T-helper 1 cell treated with Interleukin-12 subunit alpha and Interleukin-12 subunit beta and Interleukin-4 antibody, amounts not matched to agents 30 μg/mL and 1 μg/mL, for 36 hours (primary cell): ENCODE data around the gene WNK1.
"Not testable (repeated sequence)": the region's sequence is repeated elsewhere in the genome, so short reads cannot be mapped to it uniquely, and the experiment has no call there.

ENCODE experiments used
- H3K27ac Mint-ChIP-seq: one replicate; pipeline ENCODE4 v1.8.0; 2021; ENCODE audit warnings: mild to moderate bottlenecking, mixed read lengths
- H3K27me3 Mint-ChIP-seq: one replicate; pipeline ENCODE4 v1.8.0; 2021; ENCODE audit warnings: low read depth, mixed read lengths
- H3K36me3 Mint-ChIP-seq: one replicate; pipeline ENCODE4 v1.8.0; 2021; ENCODE audit warnings: low read depth, mixed read lengths
- H3K4me1 Mint-ChIP-seq: one replicate; pipeline ENCODE4 v1.8.0; 2021; ENCODE audit warnings: low read depth, mixed read lengths
- H3K4me3 Mint-ChIP-seq: one replicate; pipeline ENCODE4 v1.8.0; 2021; ENCODE audit warnings: mild to moderate bottlenecking, moderate library complexity, mixed read lengths
- H3K9me3 Mint-ChIP-seq: one replicate; pipeline ENCODE4 v1.8.0; 2021; ENCODE audit warnings: mixed read lengths

Gene WNK1

DNA sequence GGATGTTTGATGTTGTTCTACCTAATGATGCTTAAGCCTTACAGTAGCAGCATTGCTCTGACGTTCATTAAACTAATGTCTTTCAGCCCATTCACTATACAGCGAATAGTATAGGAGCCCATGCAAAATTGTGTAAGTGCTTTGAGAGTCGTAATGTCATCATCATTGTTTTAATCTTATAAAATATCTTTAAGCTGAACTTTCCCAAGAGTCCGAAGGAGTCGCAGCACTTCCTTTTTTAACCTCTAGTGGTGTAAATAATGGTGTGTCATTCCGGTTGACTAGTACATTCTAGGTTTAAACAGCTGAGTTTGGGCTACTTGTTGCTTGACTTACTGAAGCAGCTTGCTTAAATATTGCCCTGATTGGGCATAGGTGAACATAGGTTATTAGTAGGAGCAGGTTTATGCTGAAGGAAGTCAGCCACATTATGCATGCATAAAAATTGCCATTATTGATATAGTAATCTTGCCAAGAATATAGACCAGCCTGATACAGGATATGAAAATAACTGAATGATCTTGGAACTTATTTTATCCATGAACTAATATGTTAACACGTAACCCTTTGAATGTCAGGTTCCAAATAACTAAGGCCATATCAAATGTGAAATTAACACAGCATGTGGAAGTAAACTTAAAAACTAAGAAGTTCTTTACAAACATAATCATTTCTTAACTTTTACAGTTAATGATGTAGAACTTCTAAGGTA is 2.6 kb downstream of the WNK1 start:
- Mint-ChIP-seq H3K36me3 (peaks cover 15% of the 10 kb centered on the region), H3K9me3 (no peaks in the 10 kb centered on the region), H3K4me1 (peaks cover 29% of the 10 kb centered on the region), H3K27me3 (no peaks in the 10 kb centered on the region), H3K27ac (peak overlapping the region; percentile 91), H3K4me3 (peak overlapping the region; percentile 94)

DNA sequence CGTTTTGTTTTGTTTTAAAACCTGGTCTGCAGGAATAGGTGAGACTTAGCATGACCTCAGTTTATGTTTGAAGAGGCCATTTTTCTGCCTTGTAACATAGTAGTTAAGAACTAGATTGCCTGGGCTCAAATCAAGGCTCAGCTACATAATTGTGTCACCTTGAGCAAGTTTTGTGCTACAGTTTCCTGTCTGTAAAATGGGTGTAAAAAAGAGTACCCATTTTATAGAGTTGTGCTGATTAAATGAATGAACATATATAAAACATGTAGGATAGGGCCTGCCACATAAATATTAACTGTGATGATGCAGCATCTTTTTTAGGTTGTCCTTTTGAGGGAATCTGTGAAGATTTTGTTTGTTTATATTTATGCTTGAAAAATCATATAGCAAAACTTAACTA is 7.2 kb downstream of the WNK1 start:
- Mint-ChIP-seq H3K9me3 (no peaks in the 10 kb centered on the region), H3K4me1 (peaks cover 37% of the 10 kb centered on the region), H3K27me3 (no peaks in the 10 kb centered on the region), H3K27ac (no peak overlapping the region), H3K36me3 (peaks cover 17% of the 10 kb centered on the region), H3K4me3 (no peak overlapping the region)

DNA sequence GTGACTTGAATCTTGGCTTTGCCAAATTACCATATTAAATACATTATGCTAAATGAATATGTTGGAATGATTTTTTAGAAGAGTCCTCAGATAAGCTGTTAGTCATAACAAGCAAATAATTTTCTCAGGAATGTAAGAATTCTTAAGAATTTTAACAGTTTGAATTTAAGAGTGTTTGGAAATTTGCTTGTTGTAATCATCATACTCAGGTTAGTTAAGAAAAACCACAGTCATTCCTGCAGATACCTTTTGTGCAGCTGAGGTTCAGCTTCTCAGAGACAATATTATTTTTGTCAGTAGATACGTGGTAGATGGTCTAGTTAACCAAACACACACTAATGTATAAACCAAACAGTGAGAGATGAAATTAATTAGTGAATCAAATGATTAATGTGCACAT is 8.9 kb downstream of the WNK1 start:
- Mint-ChIP-seq H3K9me3 (no peaks in the 10 kb centered on the region), H3K4me3 (no peak overlapping the region), H3K4me1 (peaks cover 30% of the 10 kb centered on the region), H3K27me3 (no peaks in the 10 kb centered on the region), H3K36me3 (peaks cover 13% of the 10 kb centered on the region), H3K27ac (no peak overlapping the region)

DNA sequence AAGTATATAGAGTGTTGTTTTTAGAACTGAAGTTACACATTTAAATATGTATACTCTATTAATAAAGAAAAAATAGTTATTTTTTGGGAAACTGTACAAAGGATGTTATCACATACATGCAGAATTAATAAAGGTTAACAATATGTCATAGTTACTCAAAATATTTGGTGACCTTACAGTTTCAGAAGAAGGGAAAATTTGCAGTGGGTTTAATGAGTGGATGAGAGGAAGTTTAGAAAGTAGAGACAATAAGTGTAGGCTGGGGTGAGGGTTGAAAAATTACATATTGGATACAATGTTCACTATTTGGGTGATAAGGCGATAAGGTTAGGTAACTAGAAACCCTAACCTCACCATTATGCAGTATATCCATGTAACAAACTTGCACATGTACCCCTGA is 13.5 kb downstream of the WNK1 start:
- no peaks in the 10 kb centered on the region for H3K27me3 Mint-ChIP-seq
- H3K4me1 Mint-ChIP-seq, result peaks cover 23% of the 10 kb centered on the region
- no peak overlapping the region for H3K4me3 Mint-ChIP-seq

DNA sequence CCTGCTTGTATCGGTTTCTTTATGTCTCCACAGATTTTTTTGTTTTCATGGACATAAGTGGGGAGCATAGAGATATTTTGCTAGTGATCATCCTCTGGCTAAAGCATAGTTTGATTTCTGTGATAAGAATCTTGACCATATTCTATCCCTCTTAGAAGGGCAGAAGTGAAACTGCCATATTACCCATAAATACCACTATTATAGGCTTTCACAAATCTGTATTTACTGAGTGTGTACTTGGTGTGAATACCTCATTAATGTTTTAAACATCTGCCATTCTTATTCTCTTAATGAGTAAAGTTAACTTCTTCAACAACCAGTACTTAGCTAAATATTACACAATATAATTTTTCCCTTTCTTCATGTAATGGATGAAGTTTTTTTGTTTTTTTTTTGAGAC is 16.1 kb downstream of the WNK1 start:
- Mint-ChIP-seq H3K27ac (no peak overlapping the region), H3K9me3 (no peaks in the 10 kb centered on the region), H3K27me3 (no peaks in the 10 kb centered on the region), H3K36me3 (peaks cover 7% of the 10 kb centered on the region), H3K4me1 (peaks cover 29% of the 10 kb centered on the region), H3K4me3 (no peak overlapping the region)

More for the DNA sequence above, 13.5 kb downstream of the WNK1 start:
- peaks cover 12% of the 10 kb centered on the region for H3K36me3 Mint-ChIP-seq
- H3K27ac Mint-ChIP-seq, result no peak overlapping the region
- no peaks in the 10 kb centered on the region for H3K9me3 Mint-ChIP-seq

DNA sequence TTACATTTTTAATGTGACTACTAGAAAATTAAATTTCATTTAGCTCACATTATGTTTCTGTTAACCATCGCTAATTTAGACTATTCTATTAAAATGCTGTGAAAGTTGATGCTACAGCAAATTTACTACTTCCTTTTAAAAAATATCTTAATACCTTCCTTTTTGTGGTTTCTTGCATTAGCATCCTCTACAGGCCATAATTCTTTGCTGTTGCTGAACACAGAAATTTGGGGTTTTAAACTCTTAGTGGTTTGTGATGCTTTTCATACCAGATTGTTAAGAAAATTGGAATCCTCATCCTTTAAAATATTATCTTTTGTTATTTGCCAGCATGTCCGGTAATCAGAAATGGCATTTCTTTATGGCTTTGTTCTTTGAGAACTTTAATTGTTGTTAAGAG is 18.1 kb downstream of the WNK1 start:
- Mint-ChIP-seq H3K9me3 (no peaks in the 10 kb centered on the region), H3K27me3 (no peaks in the 10 kb centered on the region), H3K36me3 (peaks cover 8% of the 10 kb centered on the region), H3K4me1 (peaks cover 32% of the 10 kb centered on the region), H3K4me3 (no peak overlapping the region), H3K27ac (no peak overlapping the region)

DNA sequence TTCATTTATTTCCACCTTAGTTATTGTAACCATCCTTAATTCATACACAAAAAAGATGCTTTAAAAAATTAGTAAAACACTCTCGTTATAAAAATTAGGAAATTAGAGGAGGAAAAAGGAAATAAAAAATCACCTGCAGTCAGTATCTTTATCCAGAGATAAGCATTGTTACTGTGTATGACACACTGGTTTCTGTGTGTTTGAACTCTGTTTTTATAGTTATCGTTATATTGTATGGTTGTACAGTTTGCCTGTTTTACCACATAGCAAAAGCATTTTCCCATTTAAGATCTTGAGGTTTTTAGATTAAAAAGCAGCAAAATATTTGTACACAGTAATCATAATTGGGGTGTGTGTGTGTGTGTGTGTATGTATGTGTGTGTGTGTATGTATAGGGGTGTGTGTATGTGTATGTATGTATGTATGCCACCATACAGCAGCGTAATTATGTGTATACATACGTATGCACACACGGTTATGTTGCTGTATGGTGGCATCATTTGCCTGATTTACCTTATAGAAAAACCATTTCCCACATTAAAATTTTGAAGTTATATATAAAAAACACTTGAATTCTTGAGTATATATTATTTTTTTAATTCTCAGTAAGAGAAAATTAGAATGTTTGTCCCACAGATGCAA is 19.8 kb downstream of the WNK1 start:
- no peaks in the 10 kb centered on the region for H3K27me3 Mint-ChIP-seq
- no peak overlapping the region for H3K4me3 Mint-ChIP-seq
- H3K9me3 Mint-ChIP-seq, result no peaks in the 10 kb centered on the region
- H3K27ac Mint-ChIP-seq, result no peak overlapping the region
- H3K4me1 Mint-ChIP-seq, result peaks cover 35% of the 10 kb centered on the region
- peaks cover 8% of the 10 kb centered on the region for H3K36me3 Mint-ChIP-seq

DNA sequence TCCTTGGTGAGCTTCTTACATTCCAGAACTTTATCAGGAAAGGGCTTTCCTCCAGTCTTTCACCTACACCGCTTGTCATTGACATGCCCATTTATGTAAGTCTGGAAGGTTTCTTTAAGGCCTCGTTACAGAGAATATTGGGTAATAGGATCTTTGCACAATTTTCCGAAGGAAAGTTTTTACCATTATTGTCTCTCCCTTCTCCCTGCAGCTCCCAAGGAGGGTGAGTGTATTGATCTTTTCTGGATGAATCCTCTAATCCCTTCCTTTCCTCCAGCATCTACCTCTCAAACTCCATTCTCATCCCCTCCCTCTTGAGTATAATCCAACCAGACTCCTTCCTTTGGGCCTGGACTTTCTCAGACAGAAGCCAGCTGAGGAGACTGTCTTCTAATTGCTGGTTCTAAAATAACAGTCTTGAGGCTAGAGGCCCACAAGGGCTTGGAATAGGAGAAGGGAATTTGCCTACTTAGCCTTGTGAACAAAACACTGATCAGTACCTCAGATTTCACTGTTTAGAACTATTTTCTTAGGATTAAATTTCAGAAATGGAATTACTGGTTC is 21.8 kb downstream of the WNK1 start:
- H3K27me3 Mint-ChIP-seq, result no peaks in the 10 kb centered on the region
- no peak overlapping the region for H3K4me3 Mint-ChIP-seq
- H3K27ac Mint-ChIP-seq, result no peak overlapping the region
- H3K9me3 Mint-ChIP-seq, result no peaks in the 10 kb centered on the region
- H3K36me3 Mint-ChIP-seq, result peaks cover 8% of the 10 kb centered on the region
- H3K4me1 Mint-ChIP-seq, result peaks cover 41% of the 10 kb centered on the region

DNA sequence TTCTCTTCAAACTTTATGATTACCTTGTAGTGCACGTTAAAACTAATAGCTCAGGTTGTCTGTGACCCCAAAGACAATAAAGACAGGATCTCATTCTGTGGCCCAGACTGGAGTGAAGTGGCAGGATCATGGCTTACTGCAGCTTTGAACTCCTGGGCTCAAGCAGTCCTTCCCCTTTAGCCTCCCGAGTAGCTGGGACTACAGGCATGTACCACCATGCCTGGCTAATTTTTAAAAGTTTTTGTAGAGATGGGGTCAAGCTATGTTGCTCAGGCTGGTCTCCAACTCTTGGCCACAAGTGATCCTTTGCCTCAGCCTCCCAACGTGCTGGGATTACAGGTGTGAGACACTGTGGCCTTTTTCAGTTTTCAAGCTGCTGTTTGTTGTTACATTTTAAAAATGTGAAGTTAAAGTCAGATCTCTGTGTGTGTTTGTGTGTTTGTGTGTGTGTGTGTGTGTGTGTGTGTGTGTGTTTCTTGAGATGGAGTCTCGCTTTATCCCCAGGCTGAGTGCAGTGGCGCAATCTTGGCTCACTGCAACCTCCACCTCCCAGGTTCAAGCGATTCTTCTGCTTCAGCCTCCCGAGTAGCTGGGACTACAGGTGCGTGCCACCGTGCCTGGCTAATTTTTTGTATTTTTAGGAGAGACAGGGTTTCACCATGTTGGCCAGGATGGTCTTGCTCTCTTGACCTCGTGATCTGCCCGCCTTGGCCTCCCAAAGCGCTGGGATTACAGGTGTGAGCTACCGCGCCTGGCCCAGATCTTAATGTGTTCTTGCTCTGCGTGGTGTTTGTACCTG is 23.8 kb downstream of the WNK1 start:
- not testable (repeated sequence) for H3K27ac Mint-ChIP-seq, H3K9me3 Mint-ChIP-seq, H3K4me3 Mint-ChIP-seq, H3K27me3 Mint-ChIP-seq, H3K36me3 Mint-ChIP-seq
- H3K4me1 Mint-ChIP-seq, result peaks cover 48% of the 10 kb centered on the region

DNA sequence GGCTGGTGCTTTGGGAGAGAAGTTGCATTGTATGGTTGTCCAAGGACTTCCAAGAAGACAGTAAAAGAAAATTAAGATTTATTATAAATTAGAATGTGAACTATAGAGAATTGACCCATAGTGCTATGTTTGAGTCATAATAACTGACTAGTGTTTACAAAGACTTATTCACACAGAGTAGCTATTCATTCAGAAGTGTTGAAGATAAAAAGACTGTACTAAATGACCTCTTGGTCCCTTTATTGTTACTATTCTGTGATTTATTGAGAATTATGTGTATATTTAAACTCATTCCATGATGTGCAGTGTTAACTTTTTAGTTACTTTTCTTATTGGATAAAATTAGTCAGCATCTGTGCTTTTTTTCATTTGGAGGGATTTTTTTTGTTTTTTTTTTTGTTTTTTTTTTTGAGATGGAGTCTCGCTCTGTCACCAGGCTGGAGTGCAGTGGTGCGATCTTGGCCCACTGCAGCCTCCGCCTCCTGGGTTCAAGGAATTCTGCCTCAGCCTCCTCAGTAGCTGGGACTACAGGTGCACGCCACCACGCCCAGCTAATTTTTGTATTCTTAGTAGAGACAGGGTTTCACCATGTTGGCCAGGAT is 24.5 kb downstream of the WNK1 start:
- not testable (repeated sequence) for H3K27ac Mint-ChIP-seq
- H3K4me1 Mint-ChIP-seq, result peaks cover 47% of the 10 kb centered on the region

DNA sequence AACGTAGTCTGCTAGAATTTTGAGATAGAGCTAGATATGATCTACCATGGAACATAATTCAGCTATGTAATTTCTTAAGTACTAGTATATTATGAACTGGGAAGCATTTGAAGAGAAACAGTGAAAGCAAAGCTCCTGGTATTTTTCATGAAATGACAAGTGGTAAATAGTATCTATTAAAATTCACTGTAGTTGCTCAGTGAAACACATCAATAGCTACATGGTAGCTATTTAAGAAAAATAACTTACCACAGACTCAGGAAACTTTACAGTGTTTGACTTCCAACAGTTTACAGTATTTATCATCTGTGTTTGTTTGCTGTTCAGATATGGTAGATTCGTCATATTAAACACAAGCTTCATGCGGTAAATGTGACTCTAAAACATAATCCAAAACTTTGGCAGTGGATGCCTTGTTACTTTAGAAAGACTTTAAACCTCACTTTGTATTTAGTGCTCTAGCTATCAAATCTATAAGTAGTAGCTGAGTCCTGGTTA is 25.2 kb downstream of the WNK1 start:
- Mint-ChIP-seq H3K4me3 (no peak overlapping the region), H3K36me3 (peaks cover 8% of the 10 kb centered on the region), H3K9me3 (no peaks in the 10 kb centered on the region), H3K4me1 (peaks cover 44% of the 10 kb centered on the region), H3K27ac (no peak overlapping the region), H3K27me3 (no peaks in the 10 kb centered on the region)

More for the DNA sequence above, 24.5 kb downstream of the WNK1 start:
- H3K27me3 Mint-ChIP-seq, H3K9me3 Mint-ChIP-seq, H3K36me3 Mint-ChIP-seq, H3K4me3 Mint-ChIP-seq: not testable (repeated sequence)

DNA sequence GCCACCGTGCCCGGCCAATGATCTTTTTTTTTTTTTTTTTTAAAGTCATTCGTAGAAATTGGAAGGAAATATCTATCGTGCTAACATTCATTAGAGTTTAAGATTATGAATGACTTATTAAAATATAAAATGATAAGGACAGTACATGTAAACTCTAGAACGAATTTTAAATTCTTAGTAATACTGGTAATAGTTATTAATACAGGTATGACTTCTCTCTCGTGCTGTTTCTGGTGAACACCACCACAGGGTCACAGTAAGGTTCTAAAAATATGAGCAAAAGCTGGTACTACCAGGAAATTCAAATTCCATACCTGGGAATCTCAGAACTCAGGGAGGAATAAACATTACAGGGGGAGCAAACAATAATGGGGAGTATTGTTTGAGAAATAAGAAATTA is 26.2 kb downstream of the WNK1 start:
- Mint-ChIP-seq H3K36me3 (peaks cover 8% of the 10 kb centered on the region), H3K4me1 (peaks cover 37% of the 10 kb centered on the region), H3K27me3 (no peaks in the 10 kb centered on the region), H3K4me3 (peak overlapping the region; percentile 66), H3K27ac (peak overlapping the region; percentile 34), H3K9me3 (no peaks in the 10 kb centered on the region)

DNA sequence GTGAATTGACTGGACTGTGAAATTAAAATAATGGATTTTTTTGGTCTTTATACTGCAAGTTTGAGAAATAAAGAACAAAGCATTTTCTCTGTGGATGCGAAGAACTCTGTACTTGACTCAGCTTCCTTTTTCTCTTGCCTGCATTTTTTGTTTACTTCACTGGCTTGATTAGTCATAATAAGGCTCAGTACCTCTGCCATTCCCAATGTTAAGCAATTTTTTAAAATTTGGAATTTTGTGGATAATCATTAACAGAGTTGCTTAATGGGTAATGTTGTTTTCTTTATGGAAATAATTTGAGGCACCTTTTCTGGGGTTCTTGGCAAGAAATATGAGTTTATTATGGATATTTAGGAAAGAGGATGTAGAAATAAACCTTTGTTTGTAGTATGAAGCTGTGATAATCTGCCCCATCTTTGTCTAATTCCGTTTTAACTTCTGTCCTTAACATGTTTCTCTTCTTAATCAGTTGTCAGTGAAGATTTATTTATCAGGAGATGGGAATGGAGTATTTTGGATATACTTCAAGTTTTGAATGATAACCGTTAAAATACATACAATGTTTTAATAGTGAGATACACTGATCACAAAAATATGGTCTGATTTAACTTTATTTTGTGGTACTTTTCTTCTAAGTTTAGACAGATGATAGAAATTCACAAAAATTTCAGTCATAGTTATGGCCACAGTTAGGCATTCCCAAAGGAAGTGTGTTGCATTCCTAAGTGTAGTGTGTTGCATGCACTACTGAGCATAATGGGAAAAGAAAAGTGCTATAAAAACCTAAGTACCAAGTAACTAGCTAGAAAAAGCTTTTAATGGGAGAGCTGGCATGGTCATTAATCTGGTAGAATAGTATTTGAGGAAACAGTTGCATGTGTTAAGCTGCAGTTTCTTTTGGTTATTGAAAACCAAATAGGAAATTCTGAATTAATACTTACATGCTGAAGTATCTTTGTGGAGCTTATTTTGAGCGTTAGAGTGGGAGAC is 27.7 kb downstream of the WNK1 start:
- no peaks in the 10 kb centered on the region for H3K27me3 Mint-ChIP-seq
- H3K4me3 Mint-ChIP-seq, result peak overlapping the region; percentile 74
- H3K9me3 Mint-ChIP-seq, result no peaks in the 10 kb centered on the region
- peak overlapping the region; percentile 17 for H3K27ac Mint-ChIP-seq
- H3K4me1 Mint-ChIP-seq, result peaks cover 36% of the 10 kb centered on the region
- H3K36me3 Mint-ChIP-seq, result peaks cover 5% of the 10 kb centered on the region
